Measurements from ENCODE around the gene METTL25.

GRCh38 chr12:82515652-82516051 is 157.3 kb downstream of the METTL25 start:
- TF ChIP-seq CTCF (conservative IDR thresholded peaks at IDR 0.05) (no peak), ZFX (IDR thresholded peaks at IDR 0.05) (no peak)

Data from C4-2B (cell line).